Dermis blood vessel endothelial cell (primary cell): Measurements from ENCODE around the gene MRM2. TPM values are rescaled to one million over a fixed set of nuclear protein-coding genes. Genes with fewer than 3 reads are reported as not detected.

Experiments
- DNase-seq: peaks from one replicate; pipeline ENCODE4 v3.0.0; 2010
- total RNA-seq: library from RNA; depleted of rRNA; stranded (reverse); fragments of >200 nt; gene quantifications from 2 replicates; pipeline ENCODE4 v1.2.3, GENCODE V29; 2014

Gene MRM2
- total RNA-seq, 1 donor from 2014 or later: 20.1 TPM

DNA sequence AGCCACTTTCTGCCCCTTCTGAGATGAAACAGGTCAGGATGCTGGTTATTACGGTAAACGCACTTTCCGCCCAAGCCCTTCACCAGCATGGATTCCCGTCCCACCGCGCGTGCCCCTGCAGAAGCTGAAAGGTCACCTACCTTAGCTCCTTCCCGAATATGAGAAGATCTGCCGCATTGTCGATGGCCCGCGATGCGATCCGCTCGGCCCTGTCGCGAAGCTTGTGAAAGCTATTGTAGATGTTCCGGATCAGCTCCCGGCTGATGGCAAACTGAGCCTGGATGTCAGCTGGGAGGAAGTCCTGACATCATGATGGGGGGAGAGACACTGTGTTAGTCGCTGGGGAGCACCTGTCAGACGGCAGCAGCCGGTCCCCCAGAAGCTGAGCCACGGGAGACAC, 22.2 kb upstream of the MRM2 start:
- DNase-seq: no peak

DNA sequence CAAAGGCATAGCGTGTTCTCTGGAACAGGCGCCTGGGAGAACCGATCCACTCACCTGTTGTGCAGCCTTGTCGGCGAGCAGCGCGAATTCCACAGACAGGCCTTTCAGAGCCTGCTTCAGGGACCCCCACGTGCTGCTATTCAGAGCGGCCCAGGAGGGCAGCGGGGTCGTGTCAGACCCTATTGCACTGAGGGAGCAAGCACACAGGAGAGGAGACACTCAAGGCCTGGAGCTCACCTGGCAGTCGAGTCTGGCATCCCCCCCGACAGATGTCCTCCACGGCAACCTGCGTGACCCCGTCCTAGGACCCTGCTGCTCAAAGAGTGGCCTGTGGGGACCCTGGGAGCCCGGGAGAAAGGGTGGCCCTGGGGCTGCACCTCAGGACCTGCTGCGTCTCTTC, 21.2 kb upstream of the MRM2 start:
- DNase-seq: no peak

DNA sequence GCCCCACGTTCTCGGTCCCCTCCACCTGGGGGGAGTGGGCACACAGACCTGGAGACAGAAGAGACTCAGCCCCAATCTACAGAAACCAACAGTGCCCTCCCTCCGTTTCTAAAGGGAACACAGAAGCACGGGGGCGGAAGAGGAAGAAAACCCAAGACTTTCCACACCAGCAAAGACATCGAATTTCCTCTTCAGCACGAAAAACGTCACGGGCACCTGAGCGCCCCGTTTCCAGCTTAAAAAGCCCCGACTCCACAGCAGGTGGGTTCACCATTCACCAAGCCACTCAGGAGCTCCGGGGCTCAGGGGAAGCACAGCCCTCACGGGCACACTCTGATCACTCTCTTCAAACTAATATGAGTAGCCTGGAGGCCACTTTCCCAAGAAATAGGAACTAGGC, 19.6 kb upstream of the MRM2 start:
- no peak for DNase-seq

DNA sequence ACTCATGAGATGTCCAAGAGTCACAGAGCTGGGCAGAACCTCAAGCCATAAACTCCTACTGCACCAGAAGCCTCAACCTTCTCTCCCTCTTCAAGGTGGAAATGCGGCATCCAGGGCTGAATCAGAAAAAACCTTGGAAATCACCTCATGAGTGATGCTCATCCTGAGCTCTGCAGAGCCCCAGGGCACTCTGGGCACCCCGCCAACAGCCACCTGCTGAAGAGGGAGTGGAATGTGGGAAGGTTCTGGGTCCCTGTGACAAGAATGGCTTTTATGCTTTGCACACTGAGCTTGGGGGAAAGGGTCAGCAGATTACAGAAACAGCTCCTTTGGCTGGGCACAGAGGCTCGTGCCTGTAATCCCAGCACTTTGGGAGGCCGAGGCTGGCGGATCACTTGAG, 18.8 kb upstream of the MRM2 start:
- DNase-seq: peak; percentile 39

DNA sequence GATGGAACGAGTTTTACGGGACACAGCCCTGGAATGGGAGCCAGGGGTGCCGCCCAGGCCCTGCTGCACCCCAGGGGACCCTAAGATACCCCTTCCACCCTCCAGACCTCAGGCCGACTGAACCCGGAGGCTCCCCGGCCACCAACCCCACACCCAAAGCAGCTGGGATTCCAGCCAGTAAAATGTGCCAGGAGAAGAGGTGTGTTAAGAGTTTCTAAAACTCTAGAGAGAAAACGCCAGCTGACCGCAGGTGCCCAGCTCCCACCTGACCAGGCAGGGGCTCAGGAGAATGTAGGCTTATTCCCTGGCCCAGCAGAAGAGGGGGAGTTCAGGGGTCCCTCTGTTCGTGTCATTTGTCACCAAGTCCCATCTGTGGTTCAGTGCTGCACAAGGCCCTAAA, 17.5 kb upstream of the MRM2 start:
- no peak for DNase-seq

DNA sequence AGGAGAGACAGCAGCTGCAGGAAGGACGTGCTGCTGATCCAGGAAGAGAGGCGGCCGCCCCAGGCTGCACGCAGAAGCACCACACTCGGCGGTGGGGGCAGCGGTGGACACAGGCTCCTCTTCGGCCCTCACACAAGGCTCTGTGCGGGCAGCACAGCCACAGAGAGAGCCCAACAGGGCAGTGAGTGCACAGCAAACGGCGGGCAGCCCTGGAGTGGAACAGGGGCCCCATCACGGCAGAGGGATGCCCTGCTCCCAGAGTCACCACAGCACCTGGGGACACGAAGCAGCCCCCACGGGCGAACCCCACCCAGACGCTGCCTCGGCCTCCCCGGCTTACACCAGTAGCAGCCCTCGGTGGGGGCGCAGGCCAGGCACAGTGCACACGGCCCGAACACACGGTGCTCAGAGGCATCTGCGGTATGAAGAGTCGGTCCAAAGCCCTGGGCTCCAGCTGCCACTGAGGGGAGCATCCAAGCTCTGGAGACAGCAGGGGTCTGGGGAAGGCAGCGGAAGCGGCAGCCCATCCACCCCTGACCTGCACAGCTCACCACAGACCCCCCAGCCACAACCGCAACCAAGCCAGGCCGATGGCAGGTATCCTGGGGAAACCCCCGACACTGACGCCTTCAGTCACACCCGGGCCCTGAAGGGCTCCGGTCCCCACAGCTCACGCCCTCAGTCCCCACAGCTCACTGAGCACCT, 16.8 kb upstream of the MRM2 start:
- no peak for DNase-seq

DNA sequence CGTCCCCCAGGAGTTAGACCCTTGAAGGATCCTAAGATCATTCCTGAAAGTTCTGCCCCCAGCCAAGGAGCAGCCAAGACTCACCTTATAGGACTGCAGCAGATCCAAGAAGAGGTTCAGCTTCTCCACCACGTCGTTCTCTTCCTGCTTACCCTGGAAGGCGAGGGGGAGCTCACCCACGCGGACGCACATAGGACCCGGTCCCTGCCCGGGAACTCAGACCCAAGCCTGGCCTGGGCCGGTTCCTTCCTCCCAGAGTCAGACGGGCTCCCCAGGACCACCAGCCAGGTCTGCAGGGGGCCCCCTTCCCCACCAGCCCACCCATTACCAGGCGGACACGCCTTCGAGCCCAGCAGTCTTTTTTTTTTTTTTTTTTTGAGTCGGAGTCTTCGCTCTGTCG, 15.6 kb upstream of the MRM2 start:
- no peak for DNase-seq

DNA sequence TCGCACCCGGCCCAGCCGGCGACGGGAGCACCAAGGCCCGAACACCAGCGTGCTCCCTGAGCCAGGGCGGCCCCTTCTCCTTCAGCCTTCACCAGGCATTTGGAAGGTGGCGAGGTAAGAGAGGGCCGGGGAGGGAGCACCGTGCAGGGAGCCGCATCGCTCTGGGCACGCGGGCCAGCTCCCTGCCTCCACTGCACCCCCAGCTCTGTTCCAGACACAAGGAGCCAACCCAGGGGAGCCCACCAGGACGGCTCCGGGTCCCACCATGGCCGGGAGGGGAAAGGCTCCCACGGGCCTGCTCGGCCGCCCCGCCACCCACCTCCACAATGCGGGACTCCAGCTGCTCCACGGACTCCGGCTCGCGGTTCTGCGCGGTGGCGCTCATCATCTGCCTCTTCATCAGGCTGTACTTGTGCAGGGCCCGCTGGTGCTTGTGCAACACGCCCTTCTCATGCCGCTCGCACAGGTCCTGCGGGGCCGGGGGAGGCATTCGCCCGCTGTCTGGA, 15.1 kb upstream of the MRM2 start:
- no peak for DNase-seq

DNA sequence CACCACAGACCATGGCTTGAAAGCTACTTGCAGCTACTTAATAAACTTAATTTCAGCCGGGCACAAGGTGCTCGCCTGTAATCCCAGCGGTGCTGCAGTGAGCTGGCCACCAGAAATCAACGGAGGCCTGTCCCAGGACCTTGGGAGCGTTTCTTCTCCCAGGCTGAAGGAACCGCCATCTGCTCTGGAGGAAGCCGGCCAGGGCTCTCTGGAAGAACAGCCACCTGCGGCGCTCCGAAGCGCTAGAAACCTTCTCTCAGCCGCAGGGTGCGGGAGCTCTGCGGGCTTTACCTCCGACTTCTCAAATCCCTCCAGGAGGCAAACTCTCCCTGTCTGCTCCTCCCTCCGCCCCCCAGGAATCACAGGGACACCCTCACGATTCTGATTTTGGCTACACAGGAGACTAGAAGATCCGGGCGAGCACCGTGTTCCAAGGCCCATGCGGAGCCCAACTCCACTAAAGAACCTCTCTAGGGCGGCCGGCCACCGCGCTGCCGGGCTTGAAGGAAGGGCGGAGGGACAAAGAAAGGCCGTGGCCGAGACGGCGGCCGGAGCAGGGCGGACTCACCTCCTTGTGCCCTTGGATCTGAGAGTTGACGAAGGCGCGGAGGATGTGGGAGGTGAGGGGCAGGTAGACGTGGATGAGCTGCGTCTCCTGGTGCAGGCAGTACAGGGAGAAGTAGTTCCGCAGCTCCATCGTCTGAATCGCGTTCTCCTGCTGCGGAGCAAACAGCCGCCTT, 14.5 kb upstream of the MRM2 start:
- DNase-seq: no peak

DNA sequence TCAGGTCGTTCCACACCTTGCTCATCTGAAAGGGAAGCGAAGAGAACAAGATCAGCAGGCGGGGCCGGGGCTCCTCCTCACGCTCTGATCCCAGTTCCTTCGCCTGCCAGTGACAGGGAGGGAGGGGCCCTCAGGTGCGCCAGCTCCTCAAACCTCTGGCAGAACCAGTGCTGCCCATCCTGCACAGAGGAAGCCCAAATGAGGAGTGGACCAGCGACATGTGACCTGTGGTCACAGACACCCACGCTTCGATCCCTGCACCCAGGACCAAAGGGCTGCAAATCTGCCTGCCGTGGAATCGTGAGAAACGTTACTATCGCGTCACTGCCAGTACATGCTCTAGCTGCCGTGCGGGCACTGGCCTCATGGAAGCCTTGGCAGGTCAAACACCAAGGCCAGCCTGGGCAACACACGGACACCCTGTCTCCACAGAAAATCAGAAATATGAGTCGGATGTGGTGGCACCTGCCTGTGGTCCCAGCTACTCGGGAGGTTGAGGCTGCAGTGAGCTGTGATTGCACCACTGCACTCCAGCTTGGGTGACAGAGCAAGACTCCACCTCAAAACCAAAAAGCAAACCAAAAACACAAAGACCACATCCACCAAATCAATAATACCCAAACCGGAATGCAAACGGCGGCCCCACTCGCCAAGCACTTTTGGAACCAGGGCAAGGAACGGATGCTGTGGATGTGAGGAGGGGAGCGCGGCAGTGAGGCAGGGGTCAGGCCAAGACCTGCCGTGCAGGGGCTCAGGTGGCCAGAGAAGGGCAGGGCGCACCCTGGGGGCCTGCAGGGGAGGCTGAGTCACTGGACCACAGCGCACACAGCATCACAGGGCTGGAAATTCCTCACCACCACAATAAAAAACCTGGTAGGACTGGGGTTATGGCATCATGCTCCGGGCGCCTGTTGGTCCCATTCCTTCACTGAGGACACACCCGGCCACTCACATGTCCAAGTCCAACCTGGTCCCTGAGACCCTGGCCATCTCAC, 13.4 kb upstream of the MRM2 start:
- no peak for DNase-seq

DNA sequence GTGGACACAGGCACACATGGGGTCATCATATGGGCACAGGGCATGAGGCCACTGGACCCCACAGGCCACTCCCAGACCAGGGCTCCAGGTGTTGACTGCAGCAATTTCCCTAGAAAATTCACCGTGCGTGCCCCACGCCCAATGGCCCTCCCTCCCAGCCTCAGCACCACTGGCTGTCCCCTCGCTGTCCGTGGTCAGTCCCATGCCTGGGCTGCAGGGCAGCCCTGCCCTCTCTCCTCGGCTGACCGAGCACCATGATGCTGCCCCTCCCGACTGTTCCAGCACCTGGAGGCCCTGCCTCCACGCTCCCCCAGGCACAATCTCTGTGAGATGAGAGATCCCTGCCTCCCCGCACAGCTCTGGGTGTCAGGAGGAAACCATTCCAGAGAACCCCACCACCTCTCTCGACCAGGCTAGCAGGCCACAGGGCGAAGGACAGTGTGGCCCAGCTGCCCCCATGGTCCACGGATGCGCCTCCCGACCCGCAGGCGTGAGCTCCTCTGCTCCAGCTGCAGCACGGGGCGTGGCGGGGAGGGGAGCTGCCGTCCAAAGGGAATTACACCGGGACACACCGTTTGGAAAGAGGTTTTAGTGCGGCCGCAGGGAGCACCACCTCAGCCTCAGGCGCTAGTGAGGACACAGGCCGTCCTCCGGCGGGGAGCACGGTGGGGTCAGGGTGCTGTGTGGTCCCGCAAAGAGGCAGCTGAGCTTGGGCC, 12.6 kb upstream of the MRM2 start:
- DNase-seq: no peak

DNA sequence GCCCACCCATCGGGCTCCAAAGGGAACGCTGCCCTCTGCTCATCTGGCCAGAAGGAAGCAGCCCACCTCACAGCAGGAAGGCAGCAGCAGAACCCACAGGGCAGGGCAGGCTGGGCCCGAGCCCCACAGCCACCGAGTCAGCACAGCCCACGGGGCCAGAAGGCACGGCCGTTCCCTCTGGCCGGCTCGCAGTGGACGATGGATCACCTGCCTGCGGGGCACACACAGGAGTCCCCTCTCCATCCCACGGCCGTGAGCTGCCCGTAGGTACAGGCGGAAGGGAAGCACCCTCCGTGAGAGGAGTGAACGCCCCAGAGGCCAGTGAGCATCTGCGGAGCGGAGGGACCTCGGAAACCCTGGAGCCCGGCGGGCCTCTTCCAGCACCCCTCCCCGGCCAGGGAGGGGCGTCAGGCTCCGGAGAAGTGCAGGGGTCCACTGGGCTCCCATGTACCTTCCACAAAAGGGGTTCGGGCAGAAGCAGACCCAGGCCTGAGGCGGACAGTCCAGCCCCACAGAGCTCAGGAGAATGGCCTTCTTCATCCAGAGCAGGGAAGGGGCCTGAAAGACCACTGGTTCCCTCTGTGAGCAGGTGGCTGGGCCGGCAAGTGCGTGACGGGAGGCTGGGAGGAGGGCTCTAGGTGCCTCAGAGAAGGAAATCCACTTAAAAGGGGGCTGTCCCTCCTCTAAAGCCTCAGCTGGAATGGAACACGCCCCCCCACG, 11.7 kb upstream of the MRM2 start:
- no peak for DNase-seq

DNA sequence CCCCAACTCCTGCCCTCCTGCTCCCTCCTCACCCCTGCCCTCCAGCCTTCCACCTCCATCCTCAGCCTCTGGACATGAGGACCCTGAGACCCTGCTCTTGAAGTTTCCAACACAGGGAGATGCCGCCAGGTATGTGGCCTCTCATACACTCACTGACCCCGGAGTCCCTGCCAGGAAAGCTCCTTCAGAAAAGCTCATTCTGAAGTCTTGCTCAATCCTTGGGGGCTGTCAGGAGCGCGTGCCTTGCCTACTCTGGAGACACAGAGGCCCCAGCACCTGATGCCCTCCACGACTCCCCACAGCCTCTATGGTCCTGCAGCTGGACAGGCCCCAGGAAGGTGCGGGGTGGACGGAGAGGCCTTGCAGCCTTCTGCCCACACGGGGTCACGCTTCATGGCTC, 11.0 kb upstream of the MRM2 start:
- DNase-seq: no peak

DNA sequence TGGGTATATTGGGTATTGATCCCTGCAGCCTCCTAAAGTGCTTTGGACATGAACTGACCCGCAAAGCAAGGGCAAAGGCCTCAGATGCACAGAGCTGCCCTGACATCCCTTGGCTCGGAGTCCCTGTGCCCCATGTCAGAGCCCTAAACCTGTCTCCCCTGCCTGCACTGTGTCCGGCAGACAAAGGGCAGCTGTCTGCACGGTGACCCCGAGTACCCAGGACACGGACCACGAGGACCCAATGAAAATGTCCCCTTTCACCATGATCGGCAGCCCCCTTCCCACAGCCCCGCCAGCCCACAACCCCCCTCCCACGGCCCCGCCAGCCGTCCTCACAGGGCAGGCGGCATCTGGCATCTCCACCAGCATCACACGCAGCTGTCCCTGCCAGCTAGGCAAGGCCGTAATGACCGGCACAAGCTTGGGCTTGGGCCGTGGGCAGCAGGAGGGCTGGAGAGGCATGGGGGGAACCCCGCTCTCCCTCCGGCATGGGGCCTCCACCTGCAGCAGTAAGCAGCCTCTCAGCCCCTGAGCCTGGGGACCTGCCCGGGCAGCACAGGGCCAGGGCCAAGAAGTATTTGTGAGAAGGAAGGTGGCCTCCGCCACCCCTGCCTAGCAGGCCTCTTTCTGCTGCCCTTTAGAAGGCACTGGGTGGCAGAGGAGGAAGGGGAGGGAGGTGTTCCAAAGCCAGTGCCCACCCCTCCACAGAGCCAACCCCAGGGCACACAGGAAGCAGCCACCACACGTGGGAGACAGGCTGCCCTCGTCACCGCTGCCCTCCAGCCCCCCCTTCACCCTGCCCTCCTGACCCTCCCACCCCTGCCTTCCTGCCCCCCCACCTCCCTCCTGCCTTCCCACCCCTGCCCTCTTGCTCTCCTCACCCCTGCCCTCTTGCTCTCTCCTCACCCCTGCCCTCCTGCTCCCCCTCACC, 10.1 kb upstream of the MRM2 start:
- no peak for DNase-seq

DNA sequence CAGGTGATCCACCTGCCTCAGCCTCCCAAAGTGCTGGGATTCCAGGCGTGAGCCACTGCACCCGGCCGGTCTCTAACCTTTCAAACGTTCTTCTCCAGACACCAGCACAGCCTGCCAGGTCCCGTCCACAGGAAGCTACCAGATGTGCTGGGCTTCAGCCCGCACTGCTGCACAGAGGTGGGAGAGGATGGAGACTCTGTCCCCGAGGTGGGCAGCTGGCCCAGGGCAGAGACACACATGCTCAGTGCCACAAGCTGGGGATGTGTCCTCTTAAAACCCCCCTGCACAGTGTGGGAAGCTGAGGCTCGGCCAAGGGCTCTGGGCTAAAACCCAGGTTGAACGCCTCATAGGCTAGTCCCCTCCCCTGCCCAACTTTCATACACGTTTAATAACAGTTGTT, 9.4 kb upstream of the MRM2 start:
- DNase-seq: no peak

DNA sequence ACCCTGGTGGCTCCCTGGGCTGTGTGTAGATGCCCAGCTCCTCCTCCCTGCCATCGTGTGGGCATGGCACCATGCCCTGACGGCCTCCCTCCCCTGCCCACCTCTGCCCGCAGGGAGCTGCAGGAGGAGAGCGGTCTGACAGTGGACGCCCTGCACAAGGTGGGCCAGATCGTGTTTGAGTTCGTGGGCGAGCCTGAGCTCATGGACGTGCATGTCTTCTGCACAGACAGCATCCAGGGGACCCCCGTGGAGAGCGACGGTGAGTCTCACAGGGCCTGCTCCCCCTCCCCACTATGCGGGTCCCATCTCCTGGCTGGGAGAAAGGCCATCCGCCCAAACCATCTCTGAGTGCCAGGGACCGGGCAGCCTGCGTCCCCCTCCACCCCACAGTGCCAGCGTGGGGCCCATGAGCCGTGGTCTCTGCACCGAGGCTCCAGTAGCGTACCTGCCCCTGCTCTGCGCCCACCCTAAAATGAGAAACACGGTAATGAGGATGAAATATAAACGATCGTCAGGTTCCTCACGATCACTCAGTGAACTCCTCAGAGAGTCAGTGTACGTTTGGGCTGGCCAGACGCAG, 7.8 kb upstream of the MRM2 start:
- no peak for DNase-seq

DNA sequence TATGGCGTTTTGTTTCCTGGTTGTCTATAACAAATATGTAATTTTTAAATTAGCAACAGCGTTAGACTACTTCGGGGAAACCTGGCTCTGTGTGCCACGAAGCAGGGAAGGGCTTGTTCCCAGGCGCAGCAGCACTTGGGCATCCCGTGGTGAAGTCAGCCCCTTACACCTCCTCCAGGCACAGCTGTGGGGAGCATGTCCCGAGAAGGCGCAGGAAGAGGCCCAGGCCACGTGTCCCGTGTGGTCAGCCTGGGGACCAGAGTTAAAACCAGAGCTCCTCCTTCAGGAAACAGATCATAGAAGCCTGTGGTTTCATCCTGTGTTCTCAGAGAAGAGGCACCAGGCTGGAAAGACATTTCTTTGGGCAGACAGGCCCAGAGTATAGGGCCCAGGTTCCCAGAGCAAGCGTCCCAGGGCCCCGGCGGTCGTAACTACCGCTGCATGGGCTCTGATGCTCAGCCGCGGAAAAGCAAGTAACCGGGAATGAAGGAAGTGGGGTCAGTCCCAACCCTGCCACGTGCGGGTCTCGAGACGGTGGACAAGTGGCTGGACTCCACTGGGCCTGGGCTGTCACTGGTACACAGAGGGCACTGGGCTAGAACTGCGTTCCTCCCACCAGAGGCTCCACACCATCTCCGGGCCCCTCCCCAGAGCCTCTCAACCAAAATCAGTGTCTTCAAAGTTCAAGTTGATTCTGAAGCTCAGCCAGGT, 7.1 kb upstream of the MRM2 start:
- peak; percentile 90 for DNase-seq

DNA sequence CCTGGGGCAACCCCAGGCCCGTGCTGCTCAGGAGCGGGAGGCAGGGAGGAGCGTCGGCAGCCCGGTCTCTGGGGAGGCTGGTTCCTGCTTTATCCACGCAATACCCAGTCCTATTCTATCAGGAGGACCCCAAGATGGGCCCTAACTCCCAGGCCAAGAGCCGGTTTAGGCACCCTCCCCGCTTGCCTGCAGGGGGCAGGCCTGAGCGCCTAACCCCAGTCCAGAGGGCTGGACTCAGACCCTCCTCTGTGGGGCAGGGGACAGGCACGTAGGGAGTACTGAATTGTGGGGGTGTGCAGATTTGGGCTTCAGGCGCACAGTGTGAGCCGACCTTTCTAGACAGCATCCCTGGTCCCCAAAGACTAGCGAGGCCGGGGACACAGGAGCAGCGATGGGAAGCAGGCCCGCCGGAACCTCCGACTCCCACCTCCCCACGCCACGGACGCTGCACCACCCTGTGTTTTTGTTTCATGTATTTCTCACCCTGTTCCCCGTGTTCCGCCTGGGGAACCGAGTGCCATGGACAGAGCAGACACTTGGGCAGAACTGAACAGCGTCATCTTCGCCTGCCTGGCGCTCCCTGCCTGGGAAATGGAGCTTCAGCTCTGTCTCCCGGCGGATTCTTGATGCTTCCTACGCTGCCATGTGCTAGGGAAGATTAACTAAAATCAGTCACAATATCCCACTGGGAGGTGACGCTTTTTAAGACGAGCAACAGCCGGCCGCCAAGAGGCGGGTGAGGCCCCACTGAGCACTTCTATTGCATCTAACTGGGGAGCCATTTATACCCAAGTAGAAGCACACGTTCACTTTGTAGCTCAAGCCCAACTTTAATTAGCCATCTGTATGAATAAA, 5.4 kb upstream of the MRM2 start:
- DNase-seq: peak; percentile 54
